IMR-90 (cell line): Measurements from ENCODE around the gene LGALS3. TPM values are rescaled to one million over a fixed set of nuclear protein-coding genes. Genes with fewer than 3 reads are reported as not detected.

Experiments
- ATAC-seq: fragments of 200-7000 bp; cut with Tn5 transposase; 2 replicates; pipeline ENCODE4 v1.9.1; 2020; ENCODE audit warnings: low read depth, mild to moderate bottlenecking, moderate library complexity
- BruUV-seq: library from RNA; stranded (reverse); fragments of 400-500 nt; replicated peaks from 2 replicates; lab custom pipeline; 2021; lab: Mats Ljungman, UMichigan
- CTCF ChIA-PET: fragments of 300-600 bp; formaldehyde crosslinking; extraction: SDS; loops from one replicate; lab custom pipeline; 2021; ENCODE audit warnings: antibody characterized with exemption; lab: Yijun Ruan, JAX
- POLR2A ChIA-PET: fragments of 300-600 bp; sonication (Branson Sonifier 250); formaldehyde crosslinking; loops from one replicate; lab custom pipeline; 2022; ENCODE audit warnings: antibody characterized with exemption; ENCODE audit not compliant: unreplicated experiment; lab: Charles Lee
- DNase-seq: peaks from one replicate; pipeline ENCODE4 v3.0.0; 2013
- H2AFZ ChIP-seq: replicated peaks from 2 replicates; pipeline ENCODE3; 2013; ENCODE audit warnings: low read length, mild to moderate bottlenecking; ENCODE audit not compliant: poor library complexity
- H2AK5ac ChIP-seq: 2 replicates; pipeline ENCODE4 v1.6.1; 2013; ENCODE audit warnings: low read depth, low read length, inconsistent platforms
- H2AK9ac ChIP-seq: replicated peaks from 2 replicates; pipeline ENCODE3; 2013; ENCODE audit warnings: mild to moderate bottlenecking, low read depth, low read length, moderate library complexity; ENCODE audit not compliant: poor library complexity
- H2BK120ac ChIP-seq: 2 replicates; pipeline ENCODE4 v1.6.1; 2013; ENCODE audit warnings: low read depth, low read length, inconsistent platforms
- H2BK15ac ChIP-seq: 3 replicates; pipeline ENCODE4 v1.6.1; 2013; ENCODE audit warnings: low read depth, low read length, inconsistent platforms
- H2BK20ac ChIP-seq: 2 replicates; pipeline ENCODE4 v1.6.1; 2013; ENCODE audit warnings: low read depth, mild to moderate bottlenecking, inconsistent platforms, low read length, moderate library complexity
- H2BK5ac ChIP-seq: 2 replicates; pipeline ENCODE4 v1.6.1; 2013; ENCODE audit warnings: mild to moderate bottlenecking, low read depth, low read length, inconsistent platforms; ENCODE audit not compliant: poor library complexity, severe bottlenecking
- H3K14ac ChIP-seq: replicated peaks from 2 replicates; pipeline ENCODE4 v1.6.1; 2013; ENCODE audit warnings: low read depth, low read length, inconsistent platforms
- H3K18ac ChIP-seq: 2 replicates; pipeline ENCODE4 v1.6.1; 2013; ENCODE audit warnings: low read depth, low read length, control low read depth
- H3K23ac ChIP-seq: 2 replicates; pipeline ENCODE4 v1.6.1; 2013; ENCODE audit warnings: low read depth, low read length, inconsistent platforms
- H3K27ac ChIP-seq: 2 replicates; pipeline ENCODE4 v1.5.1; 2013; ENCODE audit warnings: mild to moderate bottlenecking, control low read depth, low read length; ENCODE audit not compliant: insufficient read depth
- H3K27me3 ChIP-seq: 2 replicates; pipeline ENCODE4 v1.6.1; 2013; ENCODE audit warnings: low read length; ENCODE audit not compliant: control insufficient read depth, insufficient read depth
- H3K36me3 ChIP-seq: 2 replicates; pipeline ENCODE4 v1.6.1; 2013; ENCODE audit warnings: low read length, mixed read lengths; ENCODE audit not compliant: control insufficient read depth, insufficient read depth
- H3K4ac ChIP-seq: 2 replicates; pipeline ENCODE4 v1.6.1; 2013; ENCODE audit warnings: low read depth, low read length, inconsistent platforms
- H3K4me1 ChIP-seq: 2 replicates; pipeline ENCODE4 v1.6.1; 2013; ENCODE audit warnings: low read length, mixed read lengths; ENCODE audit not compliant: control insufficient read depth, insufficient read depth
- H3K4me2 ChIP-seq: 2 replicates; pipeline ENCODE4 v1.6.1; 2013; ENCODE audit warnings: low read depth, mild to moderate bottlenecking, control low read depth, low read length, moderate library complexity
- H3K4me3 ChIP-seq: 2 replicates; pipeline ENCODE4 v1.5.1; 2013; ENCODE audit warnings: low read depth, mild to moderate bottlenecking, control low read depth, low read length, moderate library complexity; ENCODE audit not compliant: insufficient read depth
- H3K56ac ChIP-seq: 2 replicates; pipeline ENCODE4 v1.6.1; 2013; ENCODE audit warnings: low read length, inconsistent platforms; ENCODE audit not compliant: insufficient read depth; ENCODE audit errors: extremely low read depth
- H3K79me1 ChIP-seq, 2 experiments: 2 replicates each; pipeline ENCODE4 v1.6.1; 2013; ENCODE audit warnings: low read length in 2 of 2, inconsistent platforms in 1 of 2, low read depth in 1 of 2
- H3K9ac ChIP-seq: 2 replicates; pipeline ENCODE4 v1.6.1; 2013; ENCODE audit warnings: low read depth, low read length, control low read depth
- H3K9me1 ChIP-seq: 2 replicates; pipeline ENCODE4 v1.6.1; 2013; ENCODE audit warnings: low read length, inconsistent platforms; ENCODE audit not compliant: insufficient read depth
- H3K9me3 ChIP-seq: 2 replicates; pipeline ENCODE4 v1.6.1; 2013; ENCODE audit warnings: low read length; ENCODE audit not compliant: control insufficient read depth, insufficient read depth
- H4K20me1 ChIP-seq: 2 replicates; pipeline ENCODE4 v1.6.1; 2013; ENCODE audit warnings: low read length, inconsistent platforms; ENCODE audit not compliant: insufficient read depth
- H4K5ac ChIP-seq: 2 replicates; pipeline ENCODE4 v1.6.1; 2013; ENCODE audit warnings: mild to moderate bottlenecking, low read depth, low read length, control low read depth
- H4K8ac ChIP-seq, 2 experiments: 2 replicates each; pipeline ENCODE4 v1.6.1; 2013; ENCODE audit warnings: low read depth in 2 of 2, low read length in 2 of 2, control low read depth in 1 of 2, inconsistent platforms in 1 of 2
- H4K91ac ChIP-seq: 2 replicates; pipeline ENCODE4 v1.6.1; 2013; ENCODE audit warnings: low read depth, low read length, inconsistent platforms; ENCODE audit not compliant: insufficient read depth
- CHD1 ChIP-seq: IDR thresholded peaks from 2 replicates; pipeline ENCODE4 v1.6.1; 2012; ENCODE audit warnings: low read depth, low read length, improper control_type of control experiment
- FOS ChIP-seq: fragments of 150-350 bp; IDR thresholded peaks from 2 replicates; pipeline ENCODE4 v1.6.1; 2016; ENCODE audit warnings: low read depth, low read length
- MAFK ChIP-seq: IDR thresholded peaks from 2 replicates; pipeline ENCODE4 v1.6.1; 2012; ENCODE audit warnings: low read depth, low read length, improper control_type of control experiment
- POLR2A ChIP-seq: IDR thresholded peaks from 2 replicates; pipeline ENCODE4 v1.6.1; 2012; ENCODE audit warnings: mild to moderate bottlenecking, low read depth, low read length
- RCOR1 ChIP-seq: IDR thresholded peaks from 2 replicates; pipeline ENCODE4 v1.6.1; 2012; ENCODE audit warnings: mild to moderate bottlenecking, low read length, improper control_type of control experiment; ENCODE audit not compliant: insufficient replicate concordance
- WGBS, 2 experiments: methylation state at CpG; one replicate each; pipeline versions ENCODE4 v1.1.5 to v1.1.7; 2013; ENCODE audit warnings: missing lambda C conversion rate in 2 of 2; ENCODE audit not compliant: insufficient read length in 1 of 2; ENCODE audit errors: extremely low coverage in 2 of 2; 5-methylcytosine and 5-hydroxymethylcytosine counted together
- dilution Hi-C: fragments of 300-500 bp; cut with HindIII; formaldehyde crosslinking; loops from one replicate; pipeline ENCODE4 v1.14.3; 2018; ENCODE audit warnings: low sequenced_read_pairs; ENCODE audit not compliant: unreplicated experiment
- in situ Hi-C: fragments of 300-500 bp; cut with MboI; formaldehyde crosslinking; loops from 3 replicates; pipeline ENCODE4 v1.14.3; 2019; ENCODE audit warnings: low sequenced_read_pairs, inconsistent platforms, mixed read lengths
- intact Hi-C: fragments of 100-400 bp; cut with micrococcal nuclease; formaldehyde crosslinking; loops from 2 replicates; pipeline ENCODE4 v1.10.0; 2022
- polyA plus RNA-seq, 3 experiments: library from polyadenylated mRNA; depleted of rRNA; stranded (reverse); fragments of >200 nt; gene quantifications; 2 replicates each; pipeline ENCODE4 v1.2.3, GENCODE V29; 2012; ENCODE audit warnings: low replicate concordance in 1 of 3
- total RNA-seq: library from RNA; depleted of rRNA; stranded (reverse); fragments of >200 nt; gene quantifications from 2 replicates; pipeline ENCODE4 v1.2.3, GENCODE V29; 2012
- TF ChIP-seq, protein P1 (sequence below): conservative IDR thresholded peaks from 2 replicates; pipeline ENCODE4 v1.5.1; 2012; ENCODE audit warnings: mild to moderate bottlenecking, low read depth, low read length, improper control_type of control experiment
- TF ChIP-seq, protein P2 (sequence below): fragments of 150-350 bp; IDR thresholded peaks from 2 replicates; pipeline ENCODE4 v1.6.1; 2017; ENCODE audit warnings: mild to moderate bottlenecking, antibody characterized with exemption, low read length, low read depth
- TF ChIP-seq, protein P3 (sequence below): fragments of 150-350 bp; IDR thresholded peaks from 2 replicates; pipeline ENCODE4 v1.6.1; 2016; ENCODE audit warnings: low read depth, mild to moderate bottlenecking, low read length, moderate library complexity, borderline replicate concordance

The LGALS3 gene
- total and polyA plus RNA-seq, 2 of the 4 experiments (the other 2 are of a cell fraction): 84.4 to 171 TPM

DNA sequence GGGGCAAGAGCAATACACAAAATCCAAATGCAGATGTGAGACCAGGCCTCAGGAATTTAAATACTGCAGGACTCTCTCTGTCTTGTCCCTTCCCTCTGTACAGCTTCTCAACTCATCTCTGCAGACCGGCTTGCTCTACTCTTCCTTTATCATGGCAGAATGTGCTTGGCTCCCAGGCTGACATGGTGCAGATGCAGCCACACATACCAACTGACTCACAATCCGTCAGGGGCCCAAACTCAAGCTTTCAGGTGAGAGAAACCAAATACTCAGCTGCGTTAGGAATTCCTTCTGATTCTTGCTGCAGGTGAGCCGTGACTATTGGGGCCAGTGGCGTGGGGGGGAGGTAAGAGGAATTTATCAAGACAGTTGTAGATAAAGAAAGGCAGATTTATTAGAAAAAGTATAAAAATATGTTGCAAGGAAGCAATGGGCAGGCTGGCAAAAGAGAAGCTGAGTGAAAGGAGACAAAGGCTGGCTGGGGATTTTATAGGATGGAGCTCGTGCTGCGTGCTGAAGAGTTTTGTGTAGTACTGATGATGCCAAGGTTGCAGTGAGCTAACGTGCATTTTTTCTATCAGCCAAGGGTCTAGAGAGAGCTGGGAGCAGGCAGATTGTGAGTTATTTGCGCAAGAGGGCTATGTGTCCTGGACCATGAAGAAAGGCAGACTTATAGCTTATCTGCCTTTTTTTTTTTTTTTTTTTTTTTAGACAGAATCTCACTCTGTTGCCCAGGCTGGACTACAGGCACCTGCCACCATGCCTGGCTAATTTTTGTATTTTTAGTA is 5.0 kb upstream of the LGALS3 start (continued):
- TF ChIP-seq, protein P1, sequence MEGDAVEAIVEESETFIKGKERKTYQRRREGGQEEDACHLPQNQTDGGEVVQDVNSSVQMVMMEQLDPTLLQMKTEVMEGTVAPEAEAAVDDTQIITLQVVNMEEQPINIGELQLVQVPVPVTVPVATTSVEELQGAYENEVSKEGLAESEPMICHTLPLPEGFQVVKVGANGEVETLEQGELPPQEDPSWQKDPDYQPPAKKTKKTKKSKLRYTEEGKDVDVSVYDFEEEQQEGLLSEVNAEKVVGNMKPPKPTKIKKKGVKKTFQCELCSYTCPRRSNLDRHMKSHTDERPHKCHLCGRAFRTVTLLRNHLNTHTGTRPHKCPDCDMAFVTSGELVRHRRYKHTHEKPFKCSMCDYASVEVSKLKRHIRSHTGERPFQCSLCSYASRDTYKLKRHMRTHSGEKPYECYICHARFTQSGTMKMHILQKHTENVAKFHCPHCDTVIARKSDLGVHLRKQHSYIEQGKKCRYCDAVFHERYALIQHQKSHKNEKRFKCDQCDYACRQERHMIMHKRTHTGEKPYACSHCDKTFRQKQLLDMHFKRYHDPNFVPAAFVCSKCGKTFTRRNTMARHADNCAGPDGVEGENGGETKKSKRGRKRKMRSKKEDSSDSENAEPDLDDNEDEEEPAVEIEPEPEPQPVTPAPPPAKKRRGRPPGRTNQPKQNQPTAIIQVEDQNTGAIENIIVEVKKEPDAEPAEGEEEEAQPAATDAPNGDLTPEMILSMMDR: no peak

DNA sequence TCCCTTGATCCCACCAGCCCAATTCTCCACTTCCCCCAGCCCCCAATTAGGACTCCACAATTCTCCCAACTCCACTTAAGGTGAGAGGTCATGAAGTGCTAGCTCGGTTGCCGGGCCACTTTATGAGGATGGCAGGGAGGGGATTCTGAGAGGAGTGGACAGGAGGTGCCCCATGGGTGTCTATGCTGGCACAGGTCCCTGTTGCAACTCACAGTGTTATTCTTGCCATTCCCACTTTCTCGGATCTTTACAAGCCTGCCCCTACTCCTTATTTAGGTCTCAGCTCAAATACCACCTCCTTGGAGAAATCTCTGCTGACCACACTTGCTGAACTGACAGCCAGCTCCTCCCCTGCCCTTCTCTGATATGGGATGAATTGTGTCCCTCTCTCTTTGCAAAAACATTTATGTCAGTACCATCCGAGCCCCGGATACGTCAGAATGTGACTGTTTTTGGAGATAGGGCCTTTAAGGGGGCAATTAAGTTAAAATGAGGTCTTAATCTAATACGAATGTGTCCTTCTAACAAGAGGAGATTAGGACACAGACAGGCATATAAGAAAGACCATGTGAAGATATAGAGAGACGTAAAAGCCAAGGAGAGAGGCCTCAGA is 4.2 kb upstream of the LGALS3 start:
- Histone ChIP-seq H2BK5ac (no peak overlapping the region), H4K5ac (no peak overlapping the region), H3K23ac (no peak overlapping the region), H3K4me1 (peaks cover 16% of the 10 kb centered on the region), H2AFZ (no peak overlapping the region), H3K79me1 (peaks cover 0 to 2% of the 10 kb centered on the region in 2 experiments; a peak in 2 of 4 replicates), H3K27me3 (no peaks in the 10 kb centered on the region), H2BK120ac (no peak overlapping the region), H3K4ac (0 out of 2 replicates have a peak overlapping the region, but pooled peaks have one; percentile 8), H3K9ac (no peak overlapping the region), H4K91ac (no peak overlapping the region), H3K4me2 (no peak overlapping the region), H2BK20ac (no peak overlapping the region), H3K56ac (no peak overlapping the region), H2BK15ac (no peak overlapping the region), H3K9me3 (no peaks in the 10 kb centered on the region), H3K36me3 (no peaks in the 10 kb centered on the region), H3K18ac (no peak overlapping the region), H4K20me1 (peaks cover 4% of the 10 kb centered on the region), H2AK9ac (no peak overlapping the region), H3K4me3 (no peak overlapping the region), H2AK5ac (no peak overlapping the region), H4K8ac (no peak overlapping the region), H3K27ac (no peak overlapping the region), H3K9me1 (peaks cover 5% of the 10 kb centered on the region), H3K14ac (no peak overlapping the region)
- in situ Hi-C loops (no loop called here), dilution Hi-C loops (no loop called here), intact Hi-C loops (loop anchor here (5.0 kb wide), 1 partner anchor 33 kb away; no protein-coding TSS in a partner anchor)
- POLR2A ChIA-PET: no interaction called here
- no TSS peak for BruUV-seq
- no CpG with 5 or more reads among the region's 8 CpGs for WGBS, 2 experiments
- no peak for ATAC-seq
- DNase-seq: no peak
- CTCF ChIA-PET: no interaction called here
- TF ChIP-seq FOS (no peak), CHD1 (no peak), POLR2A (no peak), RCOR1 (no peak), MAFK (no peak)
- TF ChIP-seq, protein P2, sequence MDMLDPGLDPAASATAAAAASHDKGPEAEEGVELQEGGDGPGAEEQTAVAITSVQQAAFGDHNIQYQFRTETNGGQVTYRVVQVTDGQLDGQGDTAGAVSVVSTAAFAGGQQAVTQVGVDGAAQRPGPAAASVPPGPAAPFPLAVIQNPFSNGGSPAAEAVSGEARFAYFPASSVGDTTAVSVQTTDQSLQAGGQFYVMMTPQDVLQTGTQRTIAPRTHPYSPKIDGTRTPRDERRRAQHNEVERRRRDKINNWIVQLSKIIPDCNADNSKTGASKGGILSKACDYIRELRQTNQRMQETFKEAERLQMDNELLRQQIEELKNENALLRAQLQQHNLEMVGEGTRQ: no peak
- TF ChIP-seq, protein P3, sequence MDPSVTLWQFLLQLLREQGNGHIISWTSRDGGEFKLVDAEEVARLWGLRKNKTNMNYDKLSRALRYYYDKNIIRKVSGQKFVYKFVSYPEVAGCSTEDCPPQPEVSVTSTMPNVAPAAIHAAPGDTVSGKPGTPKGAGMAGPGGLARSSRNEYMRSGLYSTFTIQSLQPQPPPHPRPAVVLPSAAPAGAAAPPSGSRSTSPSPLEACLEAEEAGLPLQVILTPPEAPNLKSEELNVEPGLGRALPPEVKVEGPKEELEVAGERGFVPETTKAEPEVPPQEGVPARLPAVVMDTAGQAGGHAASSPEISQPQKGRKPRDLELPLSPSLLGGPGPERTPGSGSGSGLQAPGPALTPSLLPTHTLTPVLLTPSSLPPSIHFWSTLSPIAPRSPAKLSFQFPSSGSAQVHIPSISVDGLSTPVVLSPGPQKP: no peak
- TF ChIP-seq, protein P1: no peak
